CD4-positive, alpha-beta T cell treated with Interleukin-10 for 1 hour (primary cell): Measurements from ENCODE around the gene SLC35A2.
A peak's percentile ranks its signal among the peaks of the same experiment; 100 is the strongest.

Experiments
- DNase-seq: peaks from one replicate; pipeline ENCODE4 v3.0.0-alpha.2; 2020

Gene SLC35A2

GRCh38 chrX:48927123-48927522 lies 15.7 kb upstream of the SLC35A2 start:
- DNase-seq, result no peak

GRCh38 chrX:48924270-48924669 lies 12.8 kb upstream of the SLC35A2 start:
- no peak for DNase-seq

GRCh38 chrX:48923771-48924170 lies 12.3 kb upstream of the SLC35A2 start:
- DNase-seq, result no peak

GRCh38 chrX:48920718-48921104 lies 9.3 kb upstream of the SLC35A2 start:
- no peak for DNase-seq

DNA sequence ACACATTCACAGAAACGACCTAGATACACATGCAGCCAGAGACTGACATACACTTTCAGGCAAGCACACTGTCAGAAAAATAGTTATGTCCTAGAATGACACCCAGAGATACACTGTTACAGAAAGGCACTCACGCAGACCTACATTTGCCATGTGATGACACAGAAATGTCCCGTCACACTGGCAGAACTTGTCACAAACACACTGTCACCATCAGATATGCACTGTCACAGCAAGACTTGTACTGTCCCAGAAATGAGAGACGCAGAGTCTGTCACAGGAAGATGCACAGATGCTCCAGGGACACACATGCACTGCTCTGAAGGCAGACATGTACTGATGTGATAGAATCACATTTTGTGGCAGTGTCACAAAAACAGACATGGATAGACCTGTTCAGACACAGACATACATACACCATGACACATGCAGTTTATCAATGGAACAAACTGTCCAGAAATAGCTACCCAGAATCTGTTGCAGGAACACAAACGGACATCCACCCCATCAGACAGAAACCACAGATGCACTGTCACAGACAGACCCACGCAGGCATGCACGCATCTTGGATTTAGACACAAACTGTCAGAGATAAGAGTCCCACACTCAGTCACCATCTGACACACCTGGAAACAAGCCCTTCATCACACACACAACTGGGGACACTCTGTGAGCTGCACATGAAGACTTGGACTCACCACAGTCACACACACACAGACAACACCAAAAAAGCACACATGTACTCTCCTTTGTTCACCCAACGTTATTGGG lies 8.7 kb upstream of the SLC35A2 start:
- peak; percentile 65 for DNase-seq

DNA sequence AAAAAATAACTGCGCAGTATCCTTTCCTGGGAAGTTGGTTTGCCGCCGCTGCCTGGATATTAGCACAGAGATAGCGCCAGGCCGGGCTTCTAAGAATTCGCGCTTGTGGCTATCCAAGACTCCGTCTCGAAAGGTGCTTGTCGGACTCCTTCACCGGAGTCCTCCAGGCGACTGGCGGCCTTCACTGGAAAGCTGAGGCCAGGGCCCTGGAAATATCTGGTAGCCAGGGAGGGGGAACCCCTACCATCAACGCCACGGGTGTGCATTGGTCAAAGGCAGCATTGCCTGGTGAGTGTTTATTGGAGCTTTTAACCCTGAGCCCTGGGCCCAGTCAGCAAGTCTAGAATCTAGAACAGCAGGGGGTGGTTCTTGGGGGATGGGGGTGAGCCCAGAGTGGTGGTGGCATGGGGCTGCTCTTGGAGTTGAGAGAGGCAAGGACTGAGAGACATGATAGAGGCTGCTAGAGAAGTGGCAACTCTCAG lies 8.0 kb upstream of the SLC35A2 start:
- peak; percentile 66 for DNase-seq

DNA sequence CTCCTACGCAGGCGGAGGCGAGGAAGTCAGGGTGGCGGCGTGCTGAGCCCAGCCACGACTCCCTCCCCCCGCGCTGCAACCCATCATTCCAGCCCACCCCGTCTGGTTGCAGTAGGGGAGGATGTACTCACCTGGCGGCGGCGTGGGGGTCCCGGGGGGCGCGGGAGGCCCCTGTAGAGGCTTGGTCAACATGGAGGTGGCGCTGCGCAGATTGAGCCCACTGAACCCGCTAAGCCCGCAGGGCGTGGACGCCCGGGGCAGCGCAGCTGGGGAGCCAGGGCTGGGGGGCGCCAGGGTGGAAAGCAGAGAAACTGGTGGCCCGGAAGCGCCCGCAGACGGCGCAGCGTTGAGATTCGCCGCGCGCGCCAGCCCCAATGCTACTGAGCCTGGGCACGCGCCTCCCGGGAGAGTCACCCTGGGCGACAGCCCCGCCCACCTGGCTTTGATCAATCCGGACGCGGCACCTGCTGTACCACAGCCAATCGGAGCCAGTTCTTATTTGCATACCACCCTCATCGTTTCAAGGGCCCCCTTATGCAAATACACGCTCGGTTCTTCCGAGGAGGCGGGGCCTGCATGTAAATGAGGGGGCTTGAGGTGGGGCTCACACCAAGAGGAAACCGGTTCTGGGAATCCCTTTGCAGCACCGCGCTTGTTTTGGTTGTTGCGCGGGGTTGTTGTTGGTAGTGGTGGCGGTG lies 7.3 kb upstream of the SLC35A2 start, which contains the start of gene PIM2:
Gene PIM2 (minus strand): TSS at position 382 of the 698 bp plus-strand sequence. CDS start 190 bp downstream, at position 192.
- peak; percentile 96 for DNase-seq

GRCh38 chrX:48918301-48918642 lies 6.8 kb upstream of the SLC35A2 start:
- peak; percentile 37 for DNase-seq

DNA sequence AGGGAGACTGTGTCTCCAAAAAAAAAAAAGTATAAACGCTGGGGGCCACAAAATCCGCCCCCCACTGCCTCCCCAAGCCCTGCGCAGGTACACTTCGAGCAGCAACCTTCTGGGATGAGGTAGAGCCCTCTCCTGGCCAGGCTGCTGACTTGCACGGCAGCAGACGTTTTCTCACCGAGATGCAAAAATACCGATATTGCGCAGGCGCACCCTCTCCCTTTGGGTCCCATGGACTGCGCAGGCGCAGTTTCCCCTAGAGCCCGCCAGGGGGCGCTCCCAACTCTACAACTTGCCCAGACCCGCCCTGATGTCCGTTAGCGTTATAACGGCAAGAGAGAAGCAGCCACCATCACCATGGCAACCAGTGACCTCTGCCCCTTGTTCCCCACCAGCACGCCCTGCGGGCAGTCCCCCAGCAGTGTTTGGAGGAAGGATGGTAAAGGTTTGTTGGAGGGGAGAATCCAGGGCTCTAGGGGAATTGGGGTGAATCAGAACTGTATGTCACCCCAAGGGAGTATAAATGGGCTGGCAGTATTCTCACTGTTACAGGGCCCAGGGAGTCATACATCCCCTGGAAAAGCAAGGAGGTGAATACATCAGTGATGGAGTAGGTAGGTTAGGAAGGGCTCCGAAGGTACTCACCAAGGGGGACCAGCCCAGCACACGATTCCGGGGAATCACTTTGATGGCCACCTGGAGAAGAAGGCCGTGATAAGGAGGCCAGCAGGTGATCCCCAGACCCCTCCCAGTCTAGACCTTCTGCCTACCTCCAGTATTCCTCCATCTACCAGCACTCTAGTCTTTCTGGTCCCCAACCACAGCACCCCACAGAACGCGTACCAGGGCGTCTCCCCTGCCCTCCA lies 5.9 kb upstream of the SLC35A2 start:
- peak; percentile 93 for DNase-seq

DNA sequence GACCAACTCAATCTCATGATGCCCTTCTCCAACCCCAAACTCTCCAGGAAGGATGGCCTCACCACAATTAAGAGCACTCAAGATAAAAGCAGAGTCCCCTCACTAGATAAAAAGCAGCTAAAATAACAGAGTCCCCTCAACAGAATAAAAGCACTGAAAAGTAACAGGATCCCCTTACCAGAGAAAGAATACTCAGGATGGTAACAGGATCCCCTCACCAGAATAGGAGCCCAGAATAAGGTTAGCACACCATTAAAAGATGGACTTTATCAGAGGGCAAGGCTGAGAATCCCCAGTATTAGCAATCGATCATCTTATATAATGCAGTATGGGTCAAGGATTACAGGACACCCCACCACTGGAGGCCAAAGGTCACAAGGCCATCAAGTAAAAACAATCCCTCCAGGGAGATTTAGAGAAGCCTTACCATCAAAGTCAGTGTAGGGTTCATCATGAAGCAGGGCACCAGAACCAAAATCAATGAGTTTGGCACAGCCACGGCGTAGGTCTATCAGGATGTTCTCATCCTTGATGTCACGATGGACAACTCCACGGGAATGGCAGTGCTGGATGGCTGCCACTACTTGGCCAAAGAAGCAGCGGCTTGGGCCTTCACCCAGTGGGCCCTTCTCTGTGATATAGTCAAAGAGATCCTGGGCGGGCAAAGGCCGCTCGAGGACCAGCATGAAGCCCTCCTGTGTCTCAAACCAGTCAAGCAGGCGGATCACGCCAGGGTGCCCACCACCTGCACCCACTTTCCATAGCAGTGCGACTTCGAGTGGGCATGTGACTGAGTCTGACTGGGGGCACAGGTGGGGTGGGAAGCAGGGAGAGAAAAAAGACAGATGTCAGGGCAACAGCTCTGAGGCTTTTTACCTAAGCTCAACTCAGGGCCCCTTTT lies 3.4 kb upstream of the SLC35A2 start:
- DNase-seq, result peak; percentile 22

GRCh38 chrX:48913605-48914366 lies 2.3 kb upstream of the SLC35A2 start:
- peak; percentile 29 for DNase-seq

DNA sequence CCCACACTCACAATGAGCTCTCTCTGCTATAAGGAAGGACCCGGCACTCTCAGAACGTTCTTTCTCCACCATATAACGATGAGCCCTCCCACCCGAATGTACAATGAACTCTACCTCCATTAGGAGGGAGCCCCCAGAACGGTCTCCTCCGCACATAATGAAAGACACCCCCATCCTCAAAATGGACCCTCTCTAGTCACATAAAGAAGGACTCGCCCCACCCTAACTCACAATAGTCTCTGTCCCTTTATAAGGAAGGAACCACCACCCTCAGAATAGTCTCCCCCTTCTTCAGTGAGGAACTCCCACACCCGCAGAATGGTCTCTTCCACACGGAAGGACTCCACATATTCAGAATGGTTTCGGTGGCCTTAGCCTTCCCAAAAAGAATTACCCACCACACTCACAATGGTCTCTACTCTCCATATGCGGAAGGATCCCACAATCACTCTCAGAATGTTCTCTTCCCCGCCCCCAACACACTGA lies 477 bp downstream of the SLC35A2 start:
- DNase-seq, result no peak

DNA sequence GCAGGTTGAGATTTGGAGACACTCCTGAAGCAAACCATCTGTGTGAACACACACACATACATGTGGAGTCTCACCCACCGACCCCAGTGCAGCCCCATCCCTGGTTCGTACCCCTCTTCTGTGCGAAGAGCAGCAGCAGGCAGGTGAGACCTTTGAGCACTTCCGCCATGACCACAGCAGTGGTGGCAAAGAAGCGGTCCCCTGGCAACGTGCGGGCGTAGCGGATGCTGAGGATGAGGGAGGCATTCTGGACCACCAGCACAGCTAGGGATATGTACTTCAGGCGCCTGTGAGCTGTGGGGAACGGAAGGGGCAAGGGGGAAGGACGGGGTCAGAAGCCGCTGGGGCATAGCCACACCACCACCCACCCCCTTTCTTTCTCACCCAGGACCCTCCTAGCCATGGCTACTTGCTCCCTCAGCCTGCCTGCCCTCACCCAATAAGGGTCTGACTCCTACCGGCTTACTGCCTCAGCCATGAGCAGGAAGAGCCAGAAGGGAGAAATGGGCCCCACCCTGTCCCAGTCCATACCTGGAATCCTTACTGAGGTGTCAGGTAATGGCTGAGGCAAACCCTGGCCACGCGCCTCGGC lies 1.6 kb downstream of the SLC35A2 start:
- DNase-seq, result peak; percentile 52

- peak; percentile 31 for DNase-seq
Measured at GRCh38 chrX:48908600-48908999, 2.8 kb downstream of the SLC35A2 start.

GRCh38 chrX:48905090-48905790 lies 6.2 kb downstream of the SLC35A2 start:
- DNase-seq, result no peak

GRCh38 chrX:48904626-48905025 lies 6.8 kb downstream of the SLC35A2 start:
- no peak for DNase-seq

DNA sequence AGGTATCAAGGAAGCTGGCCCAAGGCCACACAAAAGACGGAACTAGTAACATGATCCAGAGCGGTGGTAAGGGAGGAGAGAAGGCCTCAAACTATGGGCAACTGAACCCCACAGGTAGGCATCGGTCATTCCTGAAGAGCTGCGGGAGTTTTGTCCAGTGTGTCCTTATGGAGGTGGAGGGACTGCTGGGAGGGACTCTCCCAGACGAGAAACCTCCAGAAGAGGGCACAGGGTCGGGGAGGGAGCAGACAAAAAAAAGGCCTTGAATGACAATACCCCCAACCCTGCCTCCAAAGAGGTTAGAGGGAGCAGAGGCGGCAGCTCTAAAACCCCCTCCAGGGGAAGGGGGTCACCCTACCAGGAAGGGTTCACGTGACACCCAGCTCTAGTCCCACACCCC lies 7.3 kb downstream of the SLC35A2 start:
- DNase-seq, result no peak

DNA sequence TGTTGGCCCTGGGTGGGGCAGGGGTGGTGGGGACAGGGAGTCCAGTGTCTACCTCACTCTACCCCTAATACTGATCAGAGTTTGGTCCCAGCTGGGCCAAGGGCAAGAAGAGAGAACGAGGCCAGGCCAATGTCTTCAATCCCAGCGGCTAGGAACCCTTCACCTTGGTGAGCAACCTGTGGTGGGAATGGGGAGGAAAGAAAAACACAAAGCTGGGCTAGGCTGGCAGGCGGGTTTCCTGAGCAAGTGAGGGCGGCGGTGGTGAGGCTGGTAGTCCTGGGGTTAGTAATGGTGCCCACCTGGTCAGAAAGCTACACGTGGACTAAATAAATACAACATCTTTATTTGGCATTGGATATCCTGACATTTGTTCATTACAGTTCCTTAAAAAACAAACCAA lies 8.2 kb downstream of the SLC35A2 start:
- DNase-seq, result no peak

DNA sequence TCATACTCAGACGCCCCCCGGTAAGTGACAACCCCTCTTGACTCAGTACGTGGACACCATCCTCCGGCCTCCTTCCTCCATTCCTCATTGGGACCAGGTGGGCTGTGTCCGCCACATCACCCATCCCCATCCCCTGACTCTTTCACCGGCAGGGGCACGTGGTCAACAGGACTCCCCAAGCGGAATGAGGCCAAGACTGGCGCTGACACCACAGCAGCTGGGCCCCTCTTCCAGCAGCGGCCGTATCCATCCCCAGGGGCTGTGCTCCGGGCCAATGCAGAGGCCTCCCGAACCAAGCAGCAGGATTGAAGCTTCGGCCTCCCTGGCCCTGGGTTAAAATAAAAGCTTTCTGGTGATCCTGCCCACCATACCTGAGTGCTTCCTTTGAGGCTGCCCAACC lies 8.7 kb downstream of the SLC35A2 start:
- DNase-seq, result no peak

DNA sequence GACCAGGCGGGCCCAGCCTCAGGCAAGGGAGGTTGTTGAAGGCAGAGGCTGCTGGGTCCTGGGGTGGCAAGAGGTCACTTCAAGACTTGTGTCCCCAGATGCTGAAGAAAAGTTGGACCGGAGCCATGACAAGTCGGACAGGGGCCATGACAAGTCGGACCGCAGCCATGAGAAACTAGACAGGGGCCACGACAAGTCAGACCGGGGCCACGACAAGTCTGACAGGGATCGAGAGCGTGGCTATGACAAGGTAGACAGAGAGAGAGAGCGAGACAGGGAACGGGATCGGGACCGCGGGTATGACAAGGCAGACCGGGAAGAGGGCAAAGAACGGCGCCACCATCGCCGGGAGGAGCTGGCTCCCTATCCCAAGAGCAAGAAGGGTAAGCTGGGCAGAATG lies 9.3 kb downstream of the SLC35A2 start:
- DNase-seq, result no peak
